ENCODE measurements around the gene GJC3. TPM values are rescaled to one million over a fixed set of nuclear protein-coding genes. Genes with fewer than 3 reads are reported as not detected.
A peak's percentile ranks its signal among the peaks of the same experiment; 100 is the strongest.
"Not testable (repeated sequence)": the region's sequence is repeated elsewhere in the genome, so short reads cannot be mapped to it uniquely, and the experiment has no call there.

GJC3 gene, protein sequence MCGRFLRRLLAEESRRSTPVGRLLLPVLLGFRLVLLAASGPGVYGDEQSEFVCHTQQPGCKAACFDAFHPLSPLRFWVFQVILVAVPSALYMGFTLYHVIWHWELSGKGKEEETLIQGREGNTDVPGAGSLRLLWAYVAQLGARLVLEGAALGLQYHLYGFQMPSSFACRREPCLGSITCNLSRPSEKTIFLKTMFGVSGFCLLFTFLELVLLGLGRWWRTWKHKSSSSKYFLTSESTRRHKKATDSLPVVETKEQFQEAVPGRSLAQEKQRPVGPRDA
- total RNA-seq = 1 to 10 TPM in 1 of 8 experiments, under 1 TPM in 5, not detected in 2; 0.18 to 3.7 (median 0.46) TPM

DNA sequence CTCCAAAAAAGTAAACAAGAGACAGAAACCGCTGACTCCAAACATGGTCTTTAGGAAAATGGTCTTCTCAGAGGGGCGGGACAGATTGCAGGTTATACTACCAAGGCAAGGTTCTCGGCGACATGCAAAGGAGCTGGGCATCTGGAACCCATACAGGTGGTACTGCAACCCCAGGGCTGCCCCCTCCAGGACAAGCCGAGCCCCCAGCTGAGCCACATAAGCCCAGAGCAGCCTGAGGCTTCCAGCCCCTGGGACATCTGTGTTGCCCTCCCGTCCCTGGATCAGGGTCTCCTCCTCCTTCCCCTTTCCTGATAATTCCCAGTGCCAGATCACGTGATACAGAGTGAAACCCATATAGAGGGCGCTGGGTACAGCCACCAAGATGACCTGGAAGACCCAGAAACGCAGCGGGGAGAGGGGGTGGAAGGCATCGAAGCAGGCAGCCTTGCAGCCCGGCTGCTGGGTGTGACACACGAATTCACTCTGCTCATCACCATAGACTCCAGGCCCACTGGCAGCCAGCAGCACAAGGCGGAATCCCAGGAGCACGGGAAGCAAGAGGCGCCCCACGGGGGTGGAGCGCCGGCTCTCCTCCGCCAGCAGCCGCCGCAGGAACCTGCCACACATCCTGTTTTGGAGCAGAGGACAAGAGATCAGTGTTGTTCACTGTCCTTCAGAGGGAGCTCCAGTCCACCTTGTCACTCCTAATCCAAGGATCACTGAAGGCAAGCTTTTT lies at the start of gene GJC3:
GJC3 (minus strand) TSS at position 627 of the 736 bp plus-strand sequence; CDS start at position 627, 0 bp downstream.
- no peak within 1 kb of the TSS for H3K27ac ChIP-seq
- no peaks in the 10 kb centered on the region for H3K4me1 ChIP-seq (replicated peaks in 1 of 2)
- in situ Hi-C loops (cut with MboI; ENCODE audit: low pct_unique_long_range_greater_than_20kb in 2 of 9, low sequenced_read_pairs in 9 of 9, unreplicated experiment in 9 of 9) = loop anchor here in 1 of 9 experiments (25.0 kb wide), 1 partner anchor 108 kb away; the partner anchor contains the start of gene ZSCAN21
- peak within 1 kb of the TSS in 2 of 5 donors; percentile 3 to 10 for H3K4me3 ChIP-seq
- ATAC-seq (replicated peaks in 6 of 8) = peak; percentile 91 to 99 (median 97)
- 2 to 100% (median 40%) methylated on average over 1 to 7 of the region's 22 CpGs; no CpG with 5 or more reads in 3 of the 10 experiments for WGBS, 10 experiments

DNA sequence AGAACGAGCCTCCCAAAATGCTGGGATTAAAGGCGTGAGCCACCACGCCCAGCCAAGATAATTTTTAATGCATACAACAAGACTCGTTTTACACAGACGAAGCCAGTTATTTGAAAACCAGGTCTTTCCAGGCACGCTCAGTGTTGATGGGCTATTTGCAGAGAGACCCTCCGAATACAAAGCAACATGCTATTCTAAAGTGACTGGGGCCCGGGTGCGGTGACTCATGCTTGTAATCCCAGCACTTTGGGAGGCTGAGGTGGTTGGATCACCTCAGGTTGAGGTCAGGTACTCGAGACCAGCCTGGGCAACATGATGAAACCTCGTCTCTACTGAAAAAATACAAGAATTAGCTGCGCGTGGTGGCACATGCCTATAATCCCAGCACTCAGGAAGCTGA lies 47.2 kb upstream of the GJC3 start:
- H3K4me1 ChIP-seq (replicated peaks in 1 of 2) = peaks cover 0 to 4% of the 10 kb centered on the region in 2 donors
- no peak overlapping the region for H3K4me3 ChIP-seq
- WGBS, 10 experiments = 56 to 100% (median 81%) methylated on average over 2 to 9 of the region's 13 CpGs; no CpG with 5 or more reads in 4 of the 10 experiments
- in situ Hi-C loops (cut with MboI; ENCODE audit: low pct_unique_long_range_greater_than_20kb in 2 of 9, low sequenced_read_pairs in 9 of 9, unreplicated experiment in 9 of 9) = no loop called here
- no peak for ATAC-seq (replicated peaks in 6 of 8)
- H3K27ac ChIP-seq = no peak overlapping the region

DNA sequence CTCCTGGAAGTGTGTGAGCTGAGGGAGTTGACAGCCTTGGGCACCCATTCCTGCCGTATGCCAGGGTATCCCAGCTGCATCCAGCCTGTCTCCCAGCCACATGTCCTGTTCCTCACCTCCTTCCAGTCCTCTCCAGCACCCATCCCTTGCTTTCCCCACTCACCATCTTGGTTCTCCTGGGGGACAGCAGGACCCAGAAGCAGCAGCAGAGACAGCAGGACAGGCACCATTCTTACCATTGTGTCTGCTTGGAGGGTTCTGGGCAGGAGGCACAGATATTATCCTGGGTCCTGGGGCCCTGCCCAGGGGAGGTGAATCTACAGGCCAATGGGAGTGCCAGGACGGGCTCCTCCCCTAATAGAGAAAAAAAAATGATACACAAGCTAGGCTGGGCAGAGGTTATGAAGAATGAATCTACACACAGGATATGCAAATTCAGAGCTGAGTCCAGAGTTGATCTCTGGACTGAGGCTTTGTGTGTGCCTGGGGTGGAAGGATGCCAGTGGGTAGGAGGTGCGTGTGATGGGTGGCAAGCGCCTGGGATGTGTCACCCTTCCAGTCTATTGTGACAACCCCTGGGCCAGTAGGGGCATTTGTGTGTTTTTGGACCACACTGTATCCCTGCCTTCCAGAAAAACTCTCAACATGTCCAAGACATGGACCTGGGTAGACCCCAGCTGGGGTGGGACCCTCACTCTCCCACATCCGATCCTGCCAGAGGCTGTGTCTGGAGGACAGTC lies 46.5 kb upstream of the GJC3 start, which contains the start of gene AZGP1:
AZGP1 (minus strand) TSS at position 250 of the 740 bp plus-strand sequence; CDS start at position 239, 11 bp downstream.
- peak in 7 of 8 experiments; percentile 17 to 90 (median 45) for ATAC-seq (replicated peaks in 6 of 8)
- Histone ChIP-seq H3K27ac (no peak within 1 kb of the TSS), H3K4me1 (replicated peaks in 1 of 2) (peaks cover 0 to 4% of the 10 kb centered on the region in 2 donors), H3K4me3 (no peak within 1 kb of the TSS)
- WGBS, 10 experiments = 33 to 100% (median 69%) methylated on average over 1 to 3 of the region's 5 CpGs; no CpG with 5 or more reads in 4 of the 10 experiments
- in situ Hi-C loops (cut with MboI; ENCODE audit: low pct_unique_long_range_greater_than_20kb in 2 of 9, low sequenced_read_pairs in 9 of 9, unreplicated experiment in 9 of 9) = no loop called here

DNA sequence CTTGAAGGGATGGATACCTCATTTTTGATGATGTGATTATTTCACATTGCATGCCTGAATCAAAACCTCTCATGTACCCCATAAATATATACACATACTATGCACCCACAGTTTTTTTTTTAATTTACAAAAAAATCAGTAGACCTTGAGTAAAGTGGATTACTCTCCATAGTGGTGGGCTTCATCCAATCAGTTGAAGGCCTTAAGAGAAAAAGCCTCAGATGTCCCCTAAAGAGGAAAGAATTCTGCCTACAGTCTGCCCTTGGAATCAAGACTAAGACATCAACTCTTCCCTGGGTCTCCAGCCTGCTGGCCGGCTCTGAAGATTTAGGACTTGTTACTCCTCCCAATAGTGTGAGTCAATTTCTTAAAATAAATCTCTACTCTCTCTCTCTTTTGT lies 45.3 kb upstream of the GJC3 start:
- 0 to 88% (median 40%) methylated on average over 1 of the region's 1 CpG; no CpG with 5 or more reads in 6 of the 10 experiments for WGBS, 10 experiments
- in situ Hi-C loops (cut with MboI; ENCODE audit: low pct_unique_long_range_greater_than_20kb in 2 of 9, low sequenced_read_pairs in 9 of 9, unreplicated experiment in 9 of 9) = no loop called here

DNA sequence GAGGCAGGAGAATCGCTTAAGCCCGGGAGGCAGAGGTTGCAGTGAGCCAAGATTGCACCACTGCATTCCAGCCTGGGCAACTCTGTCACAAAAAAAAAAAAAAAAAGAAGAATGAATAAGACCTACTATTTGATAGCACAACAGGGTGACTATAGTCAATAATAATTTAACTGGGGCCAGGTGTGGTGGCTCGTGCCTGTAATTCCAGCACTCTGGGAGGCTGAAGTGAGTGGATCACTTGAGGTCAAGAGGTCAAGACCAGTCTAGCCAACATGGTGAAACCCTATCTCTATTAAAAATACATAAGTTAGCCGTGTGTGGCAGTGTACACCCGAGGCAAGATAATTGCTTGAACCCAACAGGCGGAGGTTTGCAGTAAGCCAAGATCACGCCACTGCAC lies 44.4 kb upstream of the GJC3 start:
- in situ Hi-C loops (cut with MboI; ENCODE audit: low pct_unique_long_range_greater_than_20kb in 2 of 9, low sequenced_read_pairs in 9 of 9, unreplicated experiment in 9 of 9); H3K4me3 ChIP-seq; H3K27ac ChIP-seq; ATAC-seq (replicated peaks in 6 of 8); H3K4me1 ChIP-seq (replicated peaks in 1 of 2): not testable (repeated sequence)
- 69 to 100% (median 89%) methylated on average over 1 to 5 of the region's 7 CpGs; no CpG with 5 or more reads in 2 of the 10 experiments for WGBS, 10 experiments

More for the DNA sequence above, 45.3 kb upstream of the GJC3 start:
- no peak overlapping the region for H3K4me3 ChIP-seq
- ATAC-seq (replicated peaks in 6 of 8) = peak in 3 of 8 experiments; percentile 6 to 26 (median 18)
- no peak overlapping the region for H3K27ac ChIP-seq
- peaks cover 0 to 4% of the 10 kb centered on the region in 2 donors for H3K4me1 ChIP-seq (replicated peaks in 1 of 2)

DNA sequence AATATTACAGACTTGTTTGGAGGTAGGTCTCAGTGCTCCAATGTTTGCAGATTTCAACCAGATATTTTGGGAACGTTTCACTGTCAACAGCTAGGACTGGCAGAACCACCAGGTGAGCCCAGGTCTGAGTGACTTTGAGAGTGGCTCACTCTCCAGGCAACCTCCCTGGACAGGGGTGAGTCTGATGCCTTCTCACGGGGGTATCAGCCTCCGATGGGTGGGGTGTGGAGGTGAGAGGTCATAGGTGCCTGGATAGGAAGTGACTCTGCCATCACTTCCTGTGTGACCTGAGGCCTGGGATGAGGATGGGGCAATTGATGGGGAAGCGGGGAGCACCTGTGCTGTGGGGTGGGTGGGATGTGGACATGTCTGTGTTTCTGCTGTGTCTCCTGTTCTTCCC lies 41.8 kb upstream of the GJC3 start:
- in situ Hi-C loops (cut with MboI; ENCODE audit: low pct_unique_long_range_greater_than_20kb in 2 of 9, low sequenced_read_pairs in 9 of 9, unreplicated experiment in 9 of 9) = no loop called here
- H3K27ac ChIP-seq = no peak overlapping the region
- H3K4me3 ChIP-seq = no peak overlapping the region

DNA sequence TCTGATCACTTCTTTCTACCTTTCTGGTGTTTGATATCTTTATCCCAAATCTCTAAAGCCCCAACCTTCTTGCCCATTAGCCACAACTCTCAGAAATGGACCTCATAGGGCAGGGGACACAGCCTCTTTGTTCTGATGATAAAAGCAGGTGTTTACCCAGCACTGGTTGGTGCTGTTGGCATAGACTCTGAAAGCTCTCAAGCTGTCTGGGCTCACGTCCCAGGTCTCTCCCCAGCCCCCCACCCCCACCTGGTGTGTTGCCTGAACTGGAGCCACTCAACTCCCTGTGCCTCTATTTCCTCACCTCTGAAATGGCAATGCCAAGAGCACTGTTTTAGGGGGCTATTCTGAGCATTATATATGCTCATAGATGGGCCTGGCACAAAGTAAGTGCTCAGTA lies 40.4 kb upstream of the GJC3 start:
- in situ Hi-C loops (cut with MboI; ENCODE audit: low pct_unique_long_range_greater_than_20kb in 2 of 9, low sequenced_read_pairs in 9 of 9, unreplicated experiment in 9 of 9); ATAC-seq (replicated peaks in 6 of 8); H3K4me1 ChIP-seq (replicated peaks in 1 of 2); H3K4me3 ChIP-seq; H3K27ac ChIP-seq: not testable (repeated sequence)
- WGBS, 10 experiments = 33% methylated on average over 1 of the region's 1 CpG; no CpG with 5 or more reads in 9 of the 10 experiments

More for the DNA sequence above, 41.8 kb upstream of the GJC3 start:
- ATAC-seq (replicated peaks in 6 of 8) = no peak
- H3K4me1 ChIP-seq (replicated peaks in 1 of 2) = no peaks in the 10 kb centered on the region
- 17 to 60% methylated on average over 1 of the region's 4 CpGs; no CpG with 5 or more reads in 8 of the 10 experiments for WGBS, 10 experiments

DNA sequence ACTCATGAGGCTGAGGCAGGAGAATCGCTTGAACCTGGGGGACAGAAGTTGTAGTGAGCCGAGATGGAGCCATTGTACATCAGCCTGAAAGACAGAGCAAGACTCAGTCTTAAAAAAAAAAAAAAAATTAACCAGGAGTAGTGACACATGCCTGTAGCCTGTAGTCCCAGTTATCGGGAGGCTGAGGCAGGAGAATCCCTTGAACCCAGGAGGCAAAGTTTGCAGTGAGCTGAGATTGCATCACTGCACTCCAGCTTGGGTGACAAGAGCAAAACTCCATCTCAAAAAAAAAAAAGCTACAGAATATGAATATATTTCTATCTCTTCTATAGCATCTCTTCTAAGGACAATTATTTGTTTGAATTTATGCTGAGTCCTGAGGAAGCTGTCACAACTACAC lies 39.9 kb upstream of the GJC3 start:
- in situ Hi-C loops (cut with MboI; ENCODE audit: low pct_unique_long_range_greater_than_20kb in 2 of 9, low sequenced_read_pairs in 9 of 9, unreplicated experiment in 9 of 9) = no loop called here
- no peak for ATAC-seq (replicated peaks in 6 of 8)
- H3K4me3 ChIP-seq = no peak overlapping the region
- H3K27ac ChIP-seq = no peak overlapping the region
- 20 to 90% (median 80%) methylated on average over 1 to 3 of the region's 3 CpGs; no CpG with 5 or more reads in 1 of the 10 experiments for WGBS, 10 experiments
- H3K4me1 ChIP-seq (replicated peaks in 1 of 2) = no peaks in the 10 kb centered on the region

DNA sequence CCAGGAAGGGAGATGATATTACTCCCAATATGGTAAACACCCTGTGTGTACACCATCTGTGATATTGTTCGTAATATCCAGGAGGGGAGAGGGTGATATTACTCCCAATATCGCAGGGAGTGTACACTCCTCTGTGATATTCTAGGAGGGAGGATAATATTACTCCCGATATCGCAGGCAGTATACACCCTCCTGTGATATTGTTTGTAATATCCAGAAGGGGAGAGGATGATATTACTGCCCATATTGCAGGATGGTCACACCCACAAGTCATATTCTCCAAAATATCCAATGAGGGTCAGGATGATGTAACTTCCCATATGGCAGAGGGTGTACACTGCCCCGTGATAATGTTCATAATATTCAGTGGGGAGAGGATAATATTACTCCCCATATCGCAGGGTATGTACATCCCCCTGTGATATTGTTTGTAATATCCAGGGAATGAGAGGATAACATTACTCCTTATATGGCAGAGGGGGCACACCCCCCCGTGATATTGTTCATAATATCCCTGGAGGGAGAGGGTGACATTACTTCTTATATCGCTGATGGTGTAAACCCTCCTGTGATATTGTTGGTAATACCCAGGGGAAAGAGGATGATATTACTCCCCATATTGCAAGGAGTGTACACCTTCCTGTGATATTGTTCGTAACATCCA lies 29.3 kb upstream of the GJC3 start:
- H3K4me3 ChIP-seq = no peak overlapping the region
- 0 to 100% (median 79%) methylated on average over 1 to 6 of the region's 9 CpGs for WGBS, 10 experiments
- no peaks in the 10 kb centered on the region for H3K4me1 ChIP-seq (replicated peaks in 1 of 2)
- ATAC-seq (replicated peaks in 6 of 8) = no peak
- in situ Hi-C loops (cut with MboI; ENCODE audit: low pct_unique_long_range_greater_than_20kb in 2 of 9, low sequenced_read_pairs in 9 of 9, unreplicated experiment in 9 of 9) = no loop called here
- H3K27ac ChIP-seq = no peak overlapping the region

DNA sequence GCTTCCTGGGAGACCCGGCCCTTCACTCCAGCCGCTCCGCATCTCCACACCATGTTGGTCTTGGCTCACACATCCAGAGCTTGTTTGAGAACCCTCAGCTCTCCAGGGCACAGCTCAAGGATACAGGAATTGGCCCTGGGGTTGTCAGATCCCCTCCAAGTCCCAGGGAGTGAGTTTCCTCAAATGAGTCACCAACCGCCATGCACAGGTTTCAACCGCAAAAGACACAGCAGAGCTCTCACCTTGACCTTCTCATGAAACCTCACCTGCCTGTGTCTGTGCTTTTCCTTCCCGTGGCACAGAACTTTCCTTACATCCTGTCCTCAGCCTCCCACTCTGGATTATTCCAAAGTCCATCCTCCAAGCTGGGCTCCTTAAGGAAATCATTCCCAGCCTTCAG lies 25.8 kb upstream of the GJC3 start:
- 20 to 92% (median 67%) methylated on average over 1 to 6 of the region's 6 CpGs; no CpG with 5 or more reads in 2 of the 10 experiments for WGBS, 10 experiments
- no peak for ATAC-seq (replicated peaks in 6 of 8)
- Histone ChIP-seq H3K4me3 (no peak overlapping the region), H3K27ac (no peak overlapping the region), H3K4me1 (replicated peaks in 1 of 2) (no peaks in the 10 kb centered on the region)
- in situ Hi-C loops (cut with MboI; ENCODE audit: low pct_unique_long_range_greater_than_20kb in 2 of 9, low sequenced_read_pairs in 9 of 9, unreplicated experiment in 9 of 9) = no loop called here

DNA sequence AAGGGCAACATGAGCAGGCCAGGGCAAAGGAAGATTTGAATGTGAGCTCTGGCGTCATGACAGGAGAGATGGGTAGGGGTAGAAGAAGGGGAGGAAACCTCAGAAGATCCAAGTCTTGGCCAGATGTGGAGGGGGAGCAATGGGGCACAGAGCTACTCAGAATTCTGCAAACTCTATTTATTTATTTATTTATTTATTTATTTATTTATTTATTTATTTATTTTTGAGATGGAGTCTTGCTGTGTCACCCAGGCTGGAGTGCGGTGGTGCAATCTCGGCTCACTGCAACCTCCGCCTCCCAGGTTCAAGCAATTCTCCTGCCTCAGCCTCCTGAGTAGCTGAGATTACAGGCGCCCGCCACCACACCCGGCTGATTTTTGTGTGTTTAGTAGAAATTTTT lies 25.2 kb upstream of the GJC3 start:
- WGBS, 10 experiments = 53 to 100% (median 92%) methylated on average over 1 to 5 of the region's 7 CpGs; no CpG with 5 or more reads in 3 of the 10 experiments
- not testable (repeated sequence) for ATAC-seq (replicated peaks in 6 of 8); H3K4me3 ChIP-seq

DNA sequence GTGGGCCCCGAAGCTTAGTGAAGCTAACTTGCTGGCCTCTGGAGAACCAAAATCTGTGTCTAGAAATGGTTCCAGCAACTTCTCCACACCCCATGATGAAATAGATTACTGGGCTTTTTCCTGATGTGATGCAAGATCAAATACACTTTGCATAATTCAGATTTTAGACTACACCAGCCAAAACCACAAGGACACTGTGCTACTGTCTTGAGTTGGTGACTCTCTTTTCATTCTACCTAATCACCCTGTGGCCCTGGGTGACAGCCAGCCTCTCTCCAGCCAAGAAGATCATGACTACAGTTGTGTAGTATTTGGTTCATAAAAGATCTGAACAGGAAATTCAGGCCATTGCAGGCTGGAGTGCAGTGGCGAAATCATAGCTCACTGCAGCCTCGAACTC lies 24.2 kb upstream of the GJC3 start:
- H3K27ac ChIP-seq = no peak overlapping the region
- WGBS, 10 experiments = 0 to 89% (median 59%) methylated on average over 1 to 3 of the region's 3 CpGs; no CpG with 5 or more reads in 3 of the 10 experiments
- peak in 3 of 8 experiments; percentile 40 to 96 (median 95) for ATAC-seq (replicated peaks in 6 of 8)
- in situ Hi-C loops (cut with MboI; ENCODE audit: low pct_unique_long_range_greater_than_20kb in 2 of 9, low sequenced_read_pairs in 9 of 9, unreplicated experiment in 9 of 9) = no loop called here
- H3K4me3 ChIP-seq = no peak overlapping the region
- no peaks in the 10 kb centered on the region for H3K4me1 ChIP-seq (replicated peaks in 1 of 2)

More for the DNA sequence above, 25.2 kb upstream of the GJC3 start:
- in situ Hi-C loops (cut with MboI; ENCODE audit: low pct_unique_long_range_greater_than_20kb in 2 of 9, low sequenced_read_pairs in 9 of 9, unreplicated experiment in 9 of 9); H3K27ac ChIP-seq; H3K4me1 ChIP-seq (replicated peaks in 1 of 2): not testable (repeated sequence)

All from motor neuron (in vitro differentiated cells).